Astrocyte of the cerebellum (primary cell): ENCODE measurements around the gene OR2L2.

Source experiments
- DNase-seq: peaks from one replicate; pipeline ENCODE4 v3.0.0-alpha.2; 2011; ENCODE audit warnings: low read depth
- H3K4me3 ChIP-seq: 2 replicates; pipeline ENCODE4 v1.5.1; 2011; ENCODE audit warnings: mild to moderate bottlenecking, low read depth, low read length, moderate library complexity
- in situ Hi-C: cut with HindIII; loops from 2 replicates; pipeline ENCODE4 v1.10.0; 2017; ENCODE audit warnings: low sequenced_read_pairs
- TF ChIP-seq, protein P1 (sequence below): IDR thresholded peaks from 2 replicates; pipeline ENCODE4 v1.5.1; 2012; ENCODE audit warnings: low read length, low read depth, moderate library complexity, mild to moderate bottlenecking; ENCODE audit errors: missing control alignments

Gene OR2L2, protein sequence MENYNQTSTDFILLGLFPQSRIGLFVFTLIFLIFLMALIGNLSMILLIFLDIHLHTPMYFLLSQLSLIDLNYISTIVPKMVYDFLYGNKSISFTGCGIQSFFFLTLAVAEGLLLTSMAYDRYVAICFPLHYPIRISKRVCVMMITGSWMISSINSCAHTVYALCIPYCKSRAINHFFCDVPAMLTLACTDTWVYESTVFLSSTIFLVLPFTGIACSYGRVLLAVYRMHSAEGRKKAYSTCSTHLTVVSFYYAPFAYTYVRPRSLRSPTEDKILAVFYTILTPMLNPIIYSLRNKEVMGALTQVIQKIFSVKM

DNA sequence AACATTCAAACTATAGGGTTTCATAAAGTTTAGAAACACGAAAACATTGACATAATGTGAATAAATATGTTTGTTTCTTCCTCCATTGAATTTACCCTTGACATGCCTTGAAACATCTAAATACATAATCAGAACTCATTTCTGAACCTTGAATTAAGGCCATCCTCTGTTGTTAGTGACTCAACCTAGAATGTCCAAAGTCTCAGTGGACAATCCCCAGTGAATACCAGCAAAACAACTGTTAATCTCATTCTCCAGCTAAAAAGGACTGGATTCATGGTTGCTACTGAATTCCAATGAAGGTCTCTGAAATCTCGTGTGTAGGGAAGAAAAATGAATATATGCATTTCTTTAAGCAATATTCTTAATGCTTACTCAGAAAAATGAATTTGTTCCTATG lies at the start of gene OR2L2:
TSS of gene OR2L2 (plus strand) at position 301 of the 400 bp plus-strand sequence. CDS start 8,198 bp downstream, outside the sequence.
- TF ChIP-seq, protein P1, sequence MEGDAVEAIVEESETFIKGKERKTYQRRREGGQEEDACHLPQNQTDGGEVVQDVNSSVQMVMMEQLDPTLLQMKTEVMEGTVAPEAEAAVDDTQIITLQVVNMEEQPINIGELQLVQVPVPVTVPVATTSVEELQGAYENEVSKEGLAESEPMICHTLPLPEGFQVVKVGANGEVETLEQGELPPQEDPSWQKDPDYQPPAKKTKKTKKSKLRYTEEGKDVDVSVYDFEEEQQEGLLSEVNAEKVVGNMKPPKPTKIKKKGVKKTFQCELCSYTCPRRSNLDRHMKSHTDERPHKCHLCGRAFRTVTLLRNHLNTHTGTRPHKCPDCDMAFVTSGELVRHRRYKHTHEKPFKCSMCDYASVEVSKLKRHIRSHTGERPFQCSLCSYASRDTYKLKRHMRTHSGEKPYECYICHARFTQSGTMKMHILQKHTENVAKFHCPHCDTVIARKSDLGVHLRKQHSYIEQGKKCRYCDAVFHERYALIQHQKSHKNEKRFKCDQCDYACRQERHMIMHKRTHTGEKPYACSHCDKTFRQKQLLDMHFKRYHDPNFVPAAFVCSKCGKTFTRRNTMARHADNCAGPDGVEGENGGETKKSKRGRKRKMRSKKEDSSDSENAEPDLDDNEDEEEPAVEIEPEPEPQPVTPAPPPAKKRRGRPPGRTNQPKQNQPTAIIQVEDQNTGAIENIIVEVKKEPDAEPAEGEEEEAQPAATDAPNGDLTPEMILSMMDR = no peak
- no peak for DNase-seq
- no peak within 1 kb of the TSS for H3K4me3 ChIP-seq
- in situ Hi-C loops = no loop called here

DNA sequence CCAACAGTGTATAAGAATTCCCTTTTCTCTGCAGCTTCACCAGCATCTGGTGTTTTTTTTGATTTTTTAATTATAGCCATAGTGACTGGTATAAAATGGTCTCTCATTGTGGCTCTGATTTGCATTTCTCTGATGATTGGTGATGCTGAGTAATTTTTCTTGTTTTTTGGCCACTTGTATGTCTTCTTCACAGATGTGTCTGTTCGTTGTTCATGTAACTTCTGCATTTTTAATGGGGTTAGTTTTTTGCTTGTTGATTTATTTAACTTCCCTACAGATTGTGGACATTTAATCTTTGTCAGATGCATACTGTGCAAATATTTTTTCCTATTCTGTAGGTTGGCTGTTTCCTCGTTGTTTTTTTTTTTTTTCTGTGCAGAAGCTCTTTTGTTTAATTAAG lies 36.9 kb upstream of the OR2L2 start:
- in situ Hi-C loops = no loop called here
- H3K4me3 ChIP-seq = no peak overlapping the region
- no peak for DNase-seq
- TF ChIP-seq, protein P1 = no peak

DNA sequence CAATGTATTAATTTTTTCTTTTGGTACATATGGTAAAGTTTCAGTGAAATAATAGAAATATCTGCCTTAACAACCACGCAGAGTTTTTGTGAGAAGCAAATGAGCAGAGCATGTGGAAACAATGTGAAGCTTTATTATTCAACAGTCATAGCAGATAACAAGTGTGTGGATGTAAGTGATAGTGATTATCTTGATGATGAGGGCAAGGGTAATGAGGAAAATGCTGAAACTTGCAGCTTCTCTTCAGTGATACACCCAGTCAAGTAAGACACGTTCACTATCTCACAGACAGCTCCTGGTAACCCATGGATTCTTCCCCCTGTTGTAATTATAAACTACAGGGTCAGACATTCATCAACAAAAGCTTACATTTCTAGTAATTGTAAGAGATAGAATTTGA lies 31.1 kb upstream of the OR2L2 start:
- in situ Hi-C loops = no loop called here
- TF ChIP-seq, protein P1 = no peak
- no peak overlapping the region for H3K4me3 ChIP-seq
- DNase-seq = no peak

DNA sequence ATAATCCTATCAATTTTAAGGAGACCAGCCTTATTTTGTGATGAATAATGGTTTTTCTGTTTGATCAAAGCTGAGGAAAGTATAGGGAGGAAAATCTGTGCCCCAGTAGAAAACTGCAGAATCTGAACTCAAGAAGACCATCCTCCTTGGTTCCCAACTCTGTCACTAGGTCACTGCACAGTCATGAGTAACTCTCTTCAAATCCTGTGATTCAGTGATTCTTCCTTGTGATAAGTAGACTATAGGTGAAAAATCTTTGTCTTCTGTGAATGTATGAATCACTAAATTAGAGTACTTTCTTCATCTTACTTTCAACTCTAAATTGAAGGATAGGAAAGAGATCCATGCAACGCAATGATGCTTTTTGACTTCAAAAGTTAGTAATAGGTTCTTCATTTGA lies 29.7 kb upstream of the OR2L2 start:
- no peak overlapping the region for H3K4me3 ChIP-seq
- in situ Hi-C loops = no loop called here
- DNase-seq = no peak
- TF ChIP-seq, protein P1 = no peak

DNA sequence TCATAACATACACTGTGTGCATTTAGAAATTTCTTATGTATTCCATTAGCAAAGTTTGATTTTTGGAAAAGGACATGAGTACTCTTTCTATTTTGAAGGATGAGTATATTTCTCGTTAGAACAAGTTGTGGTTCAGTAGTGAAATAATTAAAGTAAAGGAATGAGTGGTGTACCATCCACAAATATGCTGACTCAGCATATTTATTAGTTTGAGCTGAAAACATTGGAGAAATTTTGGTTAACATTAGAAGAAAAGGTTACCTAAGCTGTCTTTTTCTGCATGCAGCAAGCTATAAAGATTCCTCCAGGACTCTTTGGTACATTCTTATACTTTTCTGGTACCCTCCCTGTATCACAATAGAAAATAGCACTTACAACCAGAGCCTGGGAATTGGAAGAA lies 22.1 kb upstream of the OR2L2 start:
- H3K4me3 ChIP-seq = no peak overlapping the region
- TF ChIP-seq, protein P1 = no peak
- no peak for DNase-seq
- in situ Hi-C loops = no loop called here

DNA sequence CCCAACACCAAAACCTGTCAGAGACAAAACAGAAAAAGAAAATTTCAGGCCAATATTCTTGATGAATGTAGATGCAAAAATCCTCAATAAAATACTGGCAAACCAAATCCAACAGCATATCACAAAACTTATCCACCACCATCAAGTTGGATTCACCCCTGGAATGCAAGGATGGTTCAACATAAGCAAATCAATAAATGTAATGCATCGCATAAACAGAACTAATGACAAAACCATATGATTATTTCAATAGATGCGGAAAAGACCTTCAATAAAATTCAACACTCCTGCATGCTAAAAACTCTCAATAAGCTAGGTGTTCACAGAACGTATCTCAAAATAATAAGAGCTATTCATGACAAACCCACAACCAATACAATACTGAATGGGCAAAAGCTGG lies 20.2 kb upstream of the OR2L2 start:
- TF ChIP-seq, protein P1 = no peak
- in situ Hi-C loops = no loop called here
- no peak for DNase-seq

More for the DNA sequence above, 20.2 kb upstream of the OR2L2 start:
- no peak overlapping the region for H3K4me3 ChIP-seq
